ENCODE measurements around the gene PSMG2. TPM values are rescaled to one million over a fixed set of nuclear protein-coding genes. Genes with fewer than 3 reads are reported as not detected.

Gene PSMG2
- polyA plus RNA-seq, 3 donors, result 37.1 to 143 (median 118) TPM

GRCh38 chr18:12750076-12750714 is 47.4 kb downstream of the PSMG2 start:
- H3K4me1 ChIP-seq (ENCODE audit: control insufficient read depth in 1 of 2, insufficient read depth in 2 of 2, low read length in 2 of 2), result no peaks in the 10 kb centered on the region
- no peaks in the 10 kb centered on the region for H3K36me3 ChIP-seq (replicated peaks in 1 of 2; ENCODE audit: control insufficient read depth in 1 of 2, insufficient read depth in 2 of 2, low read length in 2 of 2)
- Mint-ChIP-seq H3K4me3 (no peak overlapping the region), H3K9me3 (peaks cover 0 to 3% (median 0%) of the 10 kb centered on the region in 7 donors), H3K4me1 (no peaks in the 10 kb centered on the region), H3K27me3 (ENCODE audit: low read depth in 3 of 3) (peaks cover 0 to 4% (median 2%) of the 10 kb centered on the region in 3 donors), H3K27ac (no peak overlapping the region), H3K36me3 (no peaks in the 10 kb centered on the region)
- TF ChIP-seq CTCF (IDR thresholded peaks at IDR 0.05), result no peak
- H3K4me2 ChIP-seq (replicated peaks; ENCODE audit: extremely low read depth, low read length, poor library complexity, severe bottlenecking), result no peak overlapping the region
- H2AFZ ChIP-seq (ENCODE audit: insufficient read depth, low read depth, low read length, poor library complexity, severe bottlenecking), result no peak overlapping the region
- no peak for DNase-seq
- no peaks in the 10 kb centered on the region for H3K9me3 ChIP-seq (replicated peaks in 1 of 2; ENCODE audit: control insufficient read depth in 1 of 2, insufficient read depth in 1 of 2, low read length in 2 of 2)
- no peaks in the 10 kb centered on the region for H3K27me3 ChIP-seq (ENCODE audit: control insufficient read depth in 2 of 2, insufficient read depth in 2 of 2, low read length in 2 of 2)
- intact Hi-C loops (cut with micrococcal nuclease), result no loop called here
- no peak overlapping the region for H3K4me3 ChIP-seq (replicated peaks in 1 of 3; ENCODE audit: low read depth in 2 of 3, low read length in 3 of 3)
- no peak overlapping the region for H3K9ac ChIP-seq (ENCODE audit: insufficient read depth, low read length, poor library complexity, severe bottlenecking)
- WGBS (ENCODE audit: insufficient coverage), result 97% methylated on average over 13 of the region's 14 CpGs
- H4K20me1 ChIP-seq (ENCODE audit: insufficient read depth, low read length), result no peaks in the 10 kb centered on the region
- H3K27ac ChIP-seq (ENCODE audit: low read depth in 1 of 2, low read length in 2 of 2), result no peak overlapping the region
- no peaks in the 10 kb centered on the region for H3K79me2 ChIP-seq (ENCODE audit: insufficient read depth, low read length)

- H2AFZ ChIP-seq (ENCODE audit: insufficient read depth, low read depth, low read length, poor library complexity, severe bottlenecking), result no peak overlapping the region
- no peaks in the 10 kb centered on the region for H3K79me2 ChIP-seq (ENCODE audit: insufficient read depth, low read length)
- no peaks in the 10 kb centered on the region for H3K4me1 ChIP-seq (ENCODE audit: control insufficient read depth in 1 of 2, insufficient read depth in 2 of 2, low read length in 2 of 2)
- H3K4me3 ChIP-seq (replicated peaks in 1 of 3; ENCODE audit: low read depth in 2 of 3, low read length in 3 of 3), result no peak overlapping the region
- Mint-ChIP-seq H3K27me3 (ENCODE audit: low read depth in 3 of 3) (peaks cover 0 to 4% (median 2%) of the 10 kb centered on the region in 3 donors), H3K4me1 (no peaks in the 10 kb centered on the region), H3K9me3 (peaks cover 0 to 3% (median 0%) of the 10 kb centered on the region in 7 donors), H3K27ac (no peak overlapping the region), H3K4me3 (no peak overlapping the region), H3K36me3 (no peaks in the 10 kb centered on the region)
- intact Hi-C loops (cut with micrococcal nuclease), result no loop called here
- WGBS (ENCODE audit: insufficient coverage), result 95% methylated on average over 10 of the region's 18 CpGs
- DNase-seq, result no peak
- H3K4me2 ChIP-seq (replicated peaks; ENCODE audit: extremely low read depth, low read length, poor library complexity, severe bottlenecking), result no peak overlapping the region
- H3K9me3 ChIP-seq (replicated peaks in 1 of 2; ENCODE audit: control insufficient read depth in 1 of 2, insufficient read depth in 1 of 2, low read length in 2 of 2), result no peaks in the 10 kb centered on the region
- no peaks in the 10 kb centered on the region for H3K36me3 ChIP-seq (replicated peaks in 1 of 2; ENCODE audit: control insufficient read depth in 1 of 2, insufficient read depth in 2 of 2, low read length in 2 of 2)
- H3K9ac ChIP-seq (ENCODE audit: insufficient read depth, low read length, poor library complexity, severe bottlenecking), result no peak overlapping the region
- no peaks in the 10 kb centered on the region for H3K27me3 ChIP-seq (ENCODE audit: control insufficient read depth in 2 of 2, insufficient read depth in 2 of 2, low read length in 2 of 2)
- TF ChIP-seq CTCF (IDR thresholded peaks at IDR 0.05), result no peak
- no peaks in the 10 kb centered on the region for H4K20me1 ChIP-seq (ENCODE audit: insufficient read depth, low read length)
- H3K27ac ChIP-seq (ENCODE audit: low read depth in 1 of 2, low read length in 2 of 2), result no peak overlapping the region
Observed at GRCh38 chr18:12750715-12751502, 48.1 kb downstream of the PSMG2 start.
